GM18502 (cell line): ENCODE measurements around the gene ACTRT1.

Experiments used
- ATAC-seq: cut with Tn5 transposase; IDR thresholded peaks from one replicate; pipeline ENCODE4 v1.9.1; 2021; ENCODE audit warnings: mild to moderate bottlenecking; ENCODE audit not compliant: unreplicated experiment, poor library complexity

The ACTRT1 gene

DNA sequence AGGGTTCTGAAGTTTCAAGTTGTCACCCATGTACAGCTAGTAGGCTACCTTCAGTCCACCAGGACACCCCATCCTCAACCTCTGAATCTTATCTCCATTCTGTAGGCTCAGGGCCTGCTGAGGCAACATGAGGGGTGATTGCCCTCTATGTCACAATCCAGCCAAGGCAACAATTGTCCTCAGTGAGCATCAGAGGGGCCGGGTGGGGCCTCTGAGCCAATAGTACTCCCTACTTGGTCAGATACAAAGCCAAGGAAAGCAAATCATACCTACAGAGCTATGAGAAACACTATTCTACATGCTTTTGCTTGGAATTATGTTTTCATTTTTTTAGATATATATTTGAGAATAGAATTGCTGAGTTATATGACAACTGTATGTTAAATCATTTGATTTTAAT lies at the start of gene ACTRT1:
Gene ACTRT1 (minus strand): TSS at position 101 of the 400 bp plus-strand sequence. CDS start 197 bp downstream, outside the sequence.
- no peak for ATAC-seq

DNA sequence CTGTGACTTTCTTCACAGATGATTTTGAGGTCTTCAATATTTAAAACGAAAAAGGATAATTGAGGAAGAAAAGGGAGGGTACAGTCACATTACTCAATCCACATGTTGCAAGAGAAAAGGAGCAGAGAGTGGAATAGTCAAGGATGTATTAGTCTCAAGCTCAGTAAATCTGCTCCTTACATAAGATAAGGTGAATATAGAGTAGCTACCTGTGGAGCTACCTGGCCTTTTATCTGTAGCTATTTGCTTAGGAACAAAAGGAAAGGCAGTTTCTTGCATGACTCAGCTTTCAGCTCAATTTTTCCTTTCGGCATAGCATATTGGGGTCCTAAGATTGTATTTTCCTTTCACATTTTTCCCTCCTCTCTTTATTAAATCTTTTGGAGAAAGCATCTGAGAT lies 26.3 kb upstream of the ACTRT1 start:
- no peak for ATAC-seq

DNA sequence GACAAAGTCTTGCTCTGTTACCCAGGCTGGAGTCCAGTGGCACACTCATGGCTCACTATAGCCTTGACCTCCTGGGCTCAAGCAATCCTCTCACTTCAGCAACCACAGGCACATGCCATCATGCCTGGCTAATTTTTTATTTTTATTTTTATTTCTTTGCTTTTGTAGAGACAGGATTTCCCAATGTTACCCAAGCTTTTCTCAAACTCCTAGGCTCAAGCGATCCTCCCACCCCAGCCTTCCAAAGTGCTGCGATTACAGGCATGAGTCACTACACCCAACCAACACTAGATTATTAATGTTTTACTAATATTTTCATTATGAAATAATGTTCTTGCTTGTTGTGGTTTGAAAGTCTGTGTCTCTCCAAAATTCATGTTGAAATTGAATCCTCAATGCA lies 5.2 kb upstream of the ACTRT1 start:
- no peak for ATAC-seq

DNA sequence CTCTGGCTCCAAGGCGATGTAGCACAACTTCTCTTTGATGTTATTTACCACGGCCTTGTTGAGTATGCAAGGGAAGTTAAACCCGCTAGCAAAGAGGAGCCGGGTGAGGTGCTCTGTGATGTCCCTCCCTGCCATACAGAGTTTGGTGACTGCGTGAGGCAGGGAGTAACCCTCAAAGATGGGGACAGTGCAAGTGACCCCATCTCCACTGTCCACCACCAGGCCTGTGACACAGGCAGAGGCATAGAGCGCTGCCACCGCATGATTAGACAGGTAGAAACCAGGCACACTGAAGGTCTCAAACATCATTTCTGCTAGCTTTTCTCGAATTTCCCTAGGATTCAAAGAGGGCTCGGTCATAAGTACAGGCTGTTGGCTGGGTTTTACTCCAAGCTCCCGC lies 677 bp downstream of the ACTRT1 start:
- ATAC-seq = no peak

DNA sequence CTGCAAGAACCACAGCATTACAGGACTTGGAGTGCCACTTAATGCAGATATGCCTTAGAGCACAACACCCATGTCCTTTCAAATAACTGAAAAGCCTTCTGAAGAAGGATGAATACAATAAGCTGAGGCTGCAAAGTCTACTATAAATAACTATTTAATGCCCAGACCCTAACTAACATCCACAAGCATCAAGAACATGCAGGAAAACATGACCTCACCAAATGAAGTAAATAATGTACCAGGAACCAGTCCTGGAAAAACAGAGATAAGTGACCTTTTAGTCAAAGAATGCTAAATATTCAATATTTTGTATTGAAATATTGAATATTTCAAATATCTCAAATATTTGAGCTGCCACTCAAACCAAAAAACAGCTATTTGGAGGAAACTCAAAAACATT lies 16.9 kb downstream of the ACTRT1 start:
- ATAC-seq = no peak

DNA sequence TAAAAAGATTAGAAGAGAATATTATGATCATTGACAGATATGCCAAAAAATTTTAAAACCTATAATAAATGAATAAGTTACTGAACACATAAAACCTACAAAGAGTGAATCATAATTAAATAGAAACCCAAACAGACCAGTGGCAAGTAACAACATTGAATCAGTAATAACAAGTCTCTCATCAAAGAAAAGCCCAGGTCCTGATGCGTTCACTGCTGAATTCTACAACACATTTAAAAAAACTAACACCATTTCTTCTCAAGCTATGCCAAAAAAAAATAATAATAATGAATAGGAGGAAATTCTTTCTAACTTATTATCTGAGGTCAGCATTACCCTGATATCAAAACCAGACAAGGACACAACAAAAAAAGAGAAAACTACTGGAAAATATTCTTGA lies 30.6 kb downstream of the ACTRT1 start:
- ATAC-seq = no peak

DNA sequence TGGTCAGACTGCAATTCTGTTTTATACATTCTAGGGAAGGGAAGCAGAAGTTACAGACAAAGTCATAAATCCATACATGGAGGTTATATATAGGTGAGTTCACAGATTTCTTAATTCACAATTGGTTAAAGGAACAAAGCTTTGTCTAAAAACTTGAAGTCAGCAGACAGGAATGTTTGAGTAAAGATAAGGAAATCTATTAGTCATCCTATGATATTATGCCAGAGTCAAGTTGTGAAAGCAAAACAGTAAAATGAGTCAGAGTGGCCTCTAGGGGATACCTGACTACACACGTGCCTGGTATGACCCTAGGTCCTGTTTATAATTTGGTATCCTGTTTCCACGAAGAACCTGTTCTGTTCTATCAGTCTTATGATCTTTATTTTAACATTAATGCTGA lies 31.5 kb downstream of the ACTRT1 start:
- no peak for ATAC-seq

DNA sequence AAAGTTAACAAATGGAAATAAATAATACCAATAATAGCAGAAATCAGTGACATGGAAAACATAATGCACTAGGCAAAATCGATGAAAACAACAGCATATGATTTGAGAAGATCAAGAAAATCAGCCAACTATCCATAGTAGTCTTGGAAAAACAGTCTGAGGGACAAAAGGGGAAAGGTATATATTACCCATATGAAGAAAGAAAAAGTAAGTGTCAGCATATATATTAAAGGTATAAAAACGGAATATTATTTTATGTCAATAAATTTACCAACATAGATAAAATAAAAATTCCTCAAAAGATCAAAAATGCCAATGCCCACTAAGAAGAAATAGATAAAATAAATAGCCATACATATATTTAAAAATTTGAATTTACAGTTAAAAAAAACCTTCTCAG lies 33.0 kb downstream of the ACTRT1 start:
- no peak for ATAC-seq

DNA sequence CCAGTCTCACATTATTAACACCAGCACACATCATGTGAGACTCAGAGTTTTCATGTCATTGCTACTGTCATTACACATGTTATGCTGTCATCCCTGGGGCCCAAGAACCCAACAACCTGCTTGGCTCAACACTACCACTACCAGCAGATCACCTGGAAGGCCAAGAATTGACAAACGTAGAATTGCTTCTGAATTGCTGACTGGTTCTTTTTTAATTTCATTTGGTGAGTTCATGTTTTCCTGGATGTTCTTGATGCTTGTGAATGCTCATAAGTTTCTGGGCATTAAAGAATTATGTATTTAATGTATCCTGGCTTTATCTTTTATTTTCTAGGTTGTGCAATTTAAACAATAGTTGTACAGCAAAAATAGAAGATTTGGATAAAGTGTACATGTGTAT lies 40.2 kb downstream of the ACTRT1 start:
- ATAC-seq = no peak

DNA sequence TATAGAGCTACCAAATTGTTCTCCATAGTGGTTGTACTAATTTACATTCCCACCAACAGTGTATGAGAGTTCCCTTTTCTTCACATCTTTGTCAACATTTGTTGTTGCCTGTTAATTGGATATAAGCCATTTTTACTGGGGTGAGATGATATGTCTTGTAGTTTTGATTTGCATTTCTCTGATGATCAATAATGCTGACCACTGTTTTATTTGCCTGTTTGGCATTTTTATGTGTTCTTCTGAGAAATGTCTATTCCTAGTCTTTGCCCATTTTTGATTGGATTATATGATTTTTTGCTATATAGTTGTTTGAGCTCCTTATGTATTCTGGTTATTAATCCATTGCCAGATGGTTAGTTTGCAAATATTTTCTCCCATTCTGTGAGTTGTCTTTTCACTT lies 44.3 kb downstream of the ACTRT1 start:
- no peak for ATAC-seq
